ENCODE data around the gene RNF212B.
"Not testable (repeated sequence)": the region's sequence is repeated elsewhere in the genome, so short reads cannot be mapped to it uniquely, and the experiment has no call there.

The RNF212B gene

GRCh38 chr14:23227566-23227965 lies 10.2 kb upstream of the RNF212B start:
- no peak for DNase-seq (ENCODE audit: low read depth)
- TF ChIP-seq, protein P1, sequence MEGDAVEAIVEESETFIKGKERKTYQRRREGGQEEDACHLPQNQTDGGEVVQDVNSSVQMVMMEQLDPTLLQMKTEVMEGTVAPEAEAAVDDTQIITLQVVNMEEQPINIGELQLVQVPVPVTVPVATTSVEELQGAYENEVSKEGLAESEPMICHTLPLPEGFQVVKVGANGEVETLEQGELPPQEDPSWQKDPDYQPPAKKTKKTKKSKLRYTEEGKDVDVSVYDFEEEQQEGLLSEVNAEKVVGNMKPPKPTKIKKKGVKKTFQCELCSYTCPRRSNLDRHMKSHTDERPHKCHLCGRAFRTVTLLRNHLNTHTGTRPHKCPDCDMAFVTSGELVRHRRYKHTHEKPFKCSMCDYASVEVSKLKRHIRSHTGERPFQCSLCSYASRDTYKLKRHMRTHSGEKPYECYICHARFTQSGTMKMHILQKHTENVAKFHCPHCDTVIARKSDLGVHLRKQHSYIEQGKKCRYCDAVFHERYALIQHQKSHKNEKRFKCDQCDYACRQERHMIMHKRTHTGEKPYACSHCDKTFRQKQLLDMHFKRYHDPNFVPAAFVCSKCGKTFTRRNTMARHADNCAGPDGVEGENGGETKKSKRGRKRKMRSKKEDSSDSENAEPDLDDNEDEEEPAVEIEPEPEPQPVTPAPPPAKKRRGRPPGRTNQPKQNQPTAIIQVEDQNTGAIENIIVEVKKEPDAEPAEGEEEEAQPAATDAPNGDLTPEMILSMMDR (conservative IDR thresholded peaks at IDR 0.05; ENCODE audit: low read depth, low read length): no peak
- no peak overlapping the region for H3K4me3 ChIP-seq (ENCODE audit: low read depth, low read length)

GRCh38 chr14:23228812-23229211 lies 8.9 kb upstream of the RNF212B start:
- no peak for DNase-seq (ENCODE audit: low read depth)
- no peak overlapping the region for H3K4me3 ChIP-seq (ENCODE audit: low read depth, low read length)
- TF ChIP-seq, protein P1 (conservative IDR thresholded peaks at IDR 0.05; ENCODE audit: low read depth, low read length): no peak

GRCh38 chr14:23232241-23232808 lies 5.4 kb upstream of the RNF212B start:
- not testable (repeated sequence) for H3K4me3 ChIP-seq (ENCODE audit: low read depth, low read length)

DNA sequence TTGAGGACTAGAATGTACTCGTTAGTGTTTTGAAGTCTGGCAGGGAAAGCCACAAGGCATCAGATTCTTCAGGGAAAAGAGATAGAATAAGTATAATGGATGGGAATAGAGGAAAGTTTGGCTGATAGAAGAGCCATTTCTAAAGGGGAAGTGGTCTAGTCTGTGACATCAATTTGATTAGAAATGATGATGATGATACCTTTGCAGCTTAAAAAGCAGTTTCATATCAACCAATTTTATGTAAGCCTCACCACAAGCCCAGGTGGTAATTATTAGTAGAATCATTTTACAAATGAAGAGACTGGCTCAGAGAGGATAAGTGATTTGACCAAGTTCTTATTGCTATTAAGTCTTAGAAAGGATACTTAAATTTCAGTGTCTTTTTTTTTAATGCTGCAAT lies 2.9 kb downstream of the RNF212B start:
- TF ChIP-seq, protein P1 (conservative IDR thresholded peaks at IDR 0.05; ENCODE audit: low read depth, low read length): no peak
- no peak for DNase-seq (ENCODE audit: low read depth)
- no peak overlapping the region for H3K4me3 ChIP-seq (ENCODE audit: low read depth, low read length)

More at GRCh38 chr14:23232241-23232808, 5.4 kb upstream of the RNF212B start:
- DNase-seq (ENCODE audit: low read depth): not testable (repeated sequence)

GRCh38 chr14:23241061-23241715 lies 3.5 kb downstream of the RNF212B start:
- H3K4me3 ChIP-seq (ENCODE audit: low read depth, low read length): not testable (repeated sequence)
- peak; percentile 7 for DNase-seq (ENCODE audit: low read depth)

DNA sequence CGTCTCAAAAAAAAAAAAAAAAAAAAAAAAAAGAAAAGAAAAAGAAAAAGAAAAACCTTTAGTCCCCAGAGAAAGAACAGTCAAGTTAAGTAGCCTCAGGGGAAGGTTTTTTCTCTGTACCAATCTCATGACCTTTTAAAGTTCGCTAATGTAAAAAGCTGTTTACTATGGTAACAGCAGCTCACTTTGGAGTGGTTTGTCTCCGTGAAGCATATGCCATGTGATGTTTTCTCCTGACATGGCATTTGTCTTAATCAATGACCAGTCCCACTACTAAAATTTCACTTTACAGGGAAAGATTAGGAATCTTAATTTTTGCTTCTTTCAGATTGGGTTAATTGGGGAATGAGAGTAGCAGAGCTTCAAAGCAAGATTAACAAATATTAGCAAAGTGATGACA lies 4.3 kb downstream of the RNF212B start:
- TF ChIP-seq, protein P1 (conservative IDR thresholded peaks at IDR 0.05; ENCODE audit: low read depth, low read length): no peak
- H3K4me3 ChIP-seq (ENCODE audit: low read depth, low read length): no peak overlapping the region
- no peak for DNase-seq (ENCODE audit: low read depth)

- TF ChIP-seq, protein P1 (conservative IDR thresholded peaks at IDR 0.05; ENCODE audit: low read depth, low read length): no peak
- H3K4me3 ChIP-seq (ENCODE audit: low read depth, low read length): no peak overlapping the region
Observed at GRCh38 chr14:23243066-23243465, 5.3 kb downstream of the RNF212B start.

GRCh38 chr14:23245282-23245681 lies 7.5 kb downstream of the RNF212B start:
- no peak overlapping the region for H3K4me3 ChIP-seq (ENCODE audit: low read depth, low read length)
- no peak for DNase-seq (ENCODE audit: low read depth)
- TF ChIP-seq, protein P1 (conservative IDR thresholded peaks at IDR 0.05; ENCODE audit: low read depth, low read length): no peak

More at GRCh38 chr14:23243066-23243465, 5.3 kb downstream of the RNF212B start:
- DNase-seq (ENCODE audit: low read depth): no peak
